NCI-H774 (cell line): Measurements from ENCODE around the gene CD4.
A peak's percentile ranks its signal among the peaks of the same experiment; 100 is the strongest.
"Not testable (repeated sequence)": the region's sequence is repeated elsewhere in the genome, so short reads cannot be mapped to it uniquely, and the experiment has no call there.

ENCODE experiments used
- DNase-seq: peaks from one replicate; lab custom pipeline; 2025; lab: John Stamatoyannopoulos, UW

Gene CD4

DNA sequence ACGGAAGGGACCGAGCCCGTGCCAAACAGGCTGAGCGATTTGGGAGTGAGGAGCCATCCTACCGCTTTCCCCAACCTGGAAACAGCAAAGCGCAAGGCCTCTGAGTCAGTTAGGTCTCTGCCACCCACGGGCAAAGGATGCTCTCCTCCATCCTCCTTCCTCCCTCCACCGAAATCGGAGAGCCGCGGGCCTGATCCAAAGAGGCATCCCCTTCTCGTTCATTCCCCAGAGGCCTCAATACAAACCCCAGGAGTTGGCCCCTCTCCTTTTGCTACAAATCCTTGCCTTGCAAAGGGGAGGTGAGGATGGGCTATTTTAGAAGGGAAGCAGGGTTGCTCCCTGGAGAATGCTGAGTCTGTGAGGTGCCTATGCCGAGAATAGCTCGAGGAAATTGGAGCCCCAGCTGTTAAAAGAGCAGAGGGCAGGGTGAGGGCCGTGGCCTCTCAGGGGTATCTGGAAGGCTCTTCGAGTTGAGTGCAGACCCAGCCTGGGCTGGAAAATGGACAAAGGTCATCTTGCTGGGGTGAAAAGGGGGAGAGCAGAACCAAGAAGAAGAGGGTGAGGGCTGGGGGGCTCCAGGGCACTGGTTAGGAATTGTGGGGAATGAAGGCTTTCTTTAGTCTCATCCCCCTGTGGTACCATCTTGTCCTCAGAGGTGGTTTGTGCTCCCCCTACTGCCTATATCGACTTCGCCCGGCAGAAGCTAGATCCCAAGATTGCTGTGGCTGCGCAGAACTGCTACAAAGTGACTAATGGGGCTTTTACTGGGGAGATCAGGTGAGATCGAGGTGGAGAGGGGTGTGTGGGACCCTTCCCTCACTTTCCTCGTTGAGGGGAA is 79.1 kb downstream of the CD4 start:
- DNase-seq = no peak

GRCh38 chr12:6869049-6870021 is 80.0 kb downstream of the CD4 start:
- peak; percentile 77 for DNase-seq

DNA sequence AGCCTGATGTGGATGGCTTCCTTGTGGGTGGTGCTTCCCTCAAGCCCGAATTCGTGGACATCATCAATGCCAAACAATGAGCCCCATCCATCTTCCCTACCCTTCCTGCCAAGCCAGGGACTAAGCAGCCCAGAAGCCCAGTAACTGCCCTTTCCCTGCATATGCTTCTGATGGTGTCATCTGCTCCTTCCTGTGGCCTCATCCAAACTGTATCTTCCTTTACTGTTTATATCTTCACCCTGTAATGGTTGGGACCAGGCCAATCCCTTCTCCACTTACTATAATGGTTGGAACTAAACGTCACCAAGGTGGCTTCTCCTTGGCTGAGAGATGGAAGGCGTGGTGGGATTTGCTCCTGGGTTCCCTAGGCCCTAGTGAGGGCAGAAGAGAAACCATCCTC is 81.0 kb downstream of the CD4 start:
- not testable (repeated sequence) for DNase-seq
